ENCODE results near the gene DICER1.

GRCh38 chr14:95188380-95188779 is 31.1 kb upstream of the DICER1 start:
- TF ChIP-seq CTCF (conservative IDR thresholded peaks at IDR 0.05 in 1 of 2, IDR thresholded peaks at IDR 0.05 in 1 of 2; ENCODE audit: extremely low read depth in 1 of 2, insufficient read depth in 1 of 2, low read depth in 1 of 2, low read length in 2 of 2) (no peak), EZH2 (IDR thresholded peaks at IDR 0.05; ENCODE audit: borderline replicate concordance, low read length) (no peak)

Data from mammary epithelial cell (primary cell).